ENCODE results near the gene PLCG1. TPM values are rescaled to one million over a fixed set of nuclear protein-coding genes. Genes with fewer than 3 reads are reported as not detected.

Gene PLCG1
- total RNA-seq, 6 experiments from 2014 or later: 9.5 to 22.6 (median 16.6) TPM

- no peak for TF ChIP-seq POLR2A (IDR thresholded peaks at IDR 0.05)
- TF ChIP-seq, protein P1, sequence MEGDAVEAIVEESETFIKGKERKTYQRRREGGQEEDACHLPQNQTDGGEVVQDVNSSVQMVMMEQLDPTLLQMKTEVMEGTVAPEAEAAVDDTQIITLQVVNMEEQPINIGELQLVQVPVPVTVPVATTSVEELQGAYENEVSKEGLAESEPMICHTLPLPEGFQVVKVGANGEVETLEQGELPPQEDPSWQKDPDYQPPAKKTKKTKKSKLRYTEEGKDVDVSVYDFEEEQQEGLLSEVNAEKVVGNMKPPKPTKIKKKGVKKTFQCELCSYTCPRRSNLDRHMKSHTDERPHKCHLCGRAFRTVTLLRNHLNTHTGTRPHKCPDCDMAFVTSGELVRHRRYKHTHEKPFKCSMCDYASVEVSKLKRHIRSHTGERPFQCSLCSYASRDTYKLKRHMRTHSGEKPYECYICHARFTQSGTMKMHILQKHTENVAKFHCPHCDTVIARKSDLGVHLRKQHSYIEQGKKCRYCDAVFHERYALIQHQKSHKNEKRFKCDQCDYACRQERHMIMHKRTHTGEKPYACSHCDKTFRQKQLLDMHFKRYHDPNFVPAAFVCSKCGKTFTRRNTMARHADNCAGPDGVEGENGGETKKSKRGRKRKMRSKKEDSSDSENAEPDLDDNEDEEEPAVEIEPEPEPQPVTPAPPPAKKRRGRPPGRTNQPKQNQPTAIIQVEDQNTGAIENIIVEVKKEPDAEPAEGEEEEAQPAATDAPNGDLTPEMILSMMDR (IDR thresholded peaks at IDR 0.05): no peak
- no peaks in the 10 kb centered on the region for H3K27me3 ChIP-seq
- H3K4me3 ChIP-seq: no peak overlapping the region
- H3K9me3 ChIP-seq: no peaks in the 10 kb centered on the region
- intact Hi-C loops (cut with DNase I): no loop called here
- H3K27ac ChIP-seq: no peak overlapping the region
- DNase-seq (no peak), ATAC-seq (no peak)
- WGBS (ENCODE audit: insufficient coverage, low coverage, low lambda C conversion rate, missing lambda C conversion rate): no CpG with 5 or more reads among the region's 2 CpGs
- H3K4me1 ChIP-seq: no peaks in the 10 kb centered on the region
- peaks cover 0 to 19% (median 6%) of the 10 kb centered on the region in 4 donors for H3K36me3 ChIP-seq
These were observed 46.5 kb downstream of the PLCG1 start for GRCh38 chr20:41183831-41184230.

- H3K27ac ChIP-seq: no peak overlapping the region
- WGBS (ENCODE audit: insufficient coverage, low coverage, low lambda C conversion rate, missing lambda C conversion rate): no CpG with 5 or more reads among the region's 11 CpGs
- H3K4me3 ChIP-seq: no peak overlapping the region
- peaks cover 0 to 19% (median 6%) of the 10 kb centered on the region in 4 donors for H3K36me3 ChIP-seq
- H3K27me3 ChIP-seq: no peaks in the 10 kb centered on the region
- H3K4me1 ChIP-seq: no peaks in the 10 kb centered on the region
- no peaks in the 10 kb centered on the region for H3K9me3 ChIP-seq
- intact Hi-C loops (cut with DNase I): no loop called here
- no peak for TF ChIP-seq POLR2A (IDR thresholded peaks at IDR 0.05)
- TF ChIP-seq, protein P1 (IDR thresholded peaks at IDR 0.05): no peak
- ATAC-seq (peak in 1 of 4 donors; percentile 12), DNase-seq (no peak)
These were observed 47.8 kb downstream of the PLCG1 start for GRCh38 chr20:41185013-41185757.

DNA sequence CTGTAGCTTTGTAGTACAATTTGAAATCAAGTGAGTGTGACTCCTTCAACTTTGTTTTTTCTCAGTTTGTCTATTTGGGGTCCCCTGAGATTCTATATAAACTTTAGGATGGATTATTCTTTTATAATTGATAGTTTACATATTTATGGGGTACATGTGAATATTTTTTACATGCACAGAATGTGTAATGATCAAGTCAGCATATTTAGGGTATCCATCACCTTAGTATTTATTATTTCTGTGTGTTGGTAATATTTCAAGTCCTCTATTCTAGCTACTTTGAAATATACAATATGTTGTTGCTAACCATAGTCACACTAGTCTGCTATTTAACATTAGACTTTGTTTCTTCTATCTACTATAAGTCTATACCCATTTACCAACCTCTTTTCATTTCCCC, 50.3 kb downstream of the PLCG1 start:
- no peaks in the 10 kb centered on the region for H3K4me1 ChIP-seq
- ATAC-seq (no peak), DNase-seq (no peak)
- H3K4me3 ChIP-seq: no peak overlapping the region
- no peak for TF ChIP-seq POLR2A (IDR thresholded peaks at IDR 0.05)
- TF ChIP-seq, protein P1 (IDR thresholded peaks at IDR 0.05): no peak
- H3K36me3 ChIP-seq: peaks cover 0 to 12% (median 4%) of the 10 kb centered on the region in 4 donors
- no peaks in the 10 kb centered on the region for H3K27me3 ChIP-seq
- H3K9me3 ChIP-seq: no peaks in the 10 kb centered on the region
- intact Hi-C loops (cut with DNase I): no loop called here
- no peak overlapping the region for H3K27ac ChIP-seq

GRCh38 chr20:41191562-41192500, 54.5 kb downstream of the PLCG1 start:
- TF ChIP-seq, protein P1 (IDR thresholded peaks at IDR 0.05): no peak
- TF ChIP-seq POLR2A (IDR thresholded peaks at IDR 0.05): no peak
- Histone ChIP-seq H3K27me3 (no peaks in the 10 kb centered on the region), H3K27ac (no peak overlapping the region), H3K9me3 (no peaks in the 10 kb centered on the region), H3K4me1 (no peaks in the 10 kb centered on the region), H3K4me3 (no peak overlapping the region), H3K36me3 (peaks cover 0 to 2% (median 0%) of the 10 kb centered on the region in 4 donors)
- ATAC-seq (peak in 1 of 4 donors; percentile 27), DNase-seq (no peak)
- WGBS (ENCODE audit: insufficient coverage, low coverage, low lambda C conversion rate, missing lambda C conversion rate): 86% methylated on average over 1 of the region's 5 CpGs
- intact Hi-C loops (cut with DNase I): no loop called here
